ENCODE data around the gene CCDC171. TPM values are rescaled to one million over a fixed set of nuclear protein-coding genes. Genes with fewer than 3 reads are reported as not detected.

The CCDC171 gene
- total and polyA plus RNA-seq, 8 donors = 1.2 to 26.3 (median 2.7) TPM; not detected in 1

DNA sequence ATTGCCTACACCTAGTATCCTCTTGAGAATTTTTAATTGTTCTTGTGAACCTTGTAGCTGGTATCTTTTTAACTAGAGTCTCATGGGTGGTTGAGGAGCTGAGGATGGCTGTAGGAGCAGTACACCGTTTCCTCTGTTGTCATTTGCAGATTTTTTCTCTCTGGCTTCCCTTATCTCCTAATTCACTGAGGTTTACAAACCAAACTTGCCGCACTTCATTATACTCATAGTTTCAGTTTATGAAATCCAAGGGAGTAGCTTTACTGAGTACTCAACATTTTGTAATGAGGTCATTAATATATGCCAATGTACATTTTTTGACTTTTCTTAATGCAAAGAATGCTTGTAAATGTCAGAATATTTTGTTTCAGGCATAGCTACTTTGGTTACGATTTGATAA lies 154.2 kb downstream of the CCDC171 start:
- H3K27ac ChIP-seq = no peak overlapping the region

DNA sequence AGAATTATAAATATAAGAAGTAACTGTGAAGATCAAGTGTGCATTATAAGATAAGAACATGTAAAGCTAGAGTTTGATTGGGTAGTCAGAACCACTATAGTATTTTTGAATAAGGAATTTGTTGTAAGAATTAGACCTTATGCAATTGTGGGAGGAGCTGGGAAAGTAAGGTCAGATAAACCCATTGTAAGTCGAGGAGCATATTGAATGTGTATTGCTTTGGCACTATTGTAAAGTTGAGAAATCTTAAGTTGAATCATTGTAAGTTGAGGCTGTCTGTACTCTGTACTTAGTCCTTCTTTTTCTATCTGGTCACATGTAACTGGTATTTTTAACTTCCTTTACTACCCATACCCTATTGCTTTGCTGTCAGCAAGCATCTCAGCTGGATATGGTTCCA lies 158.7 kb downstream of the CCDC171 start:
- no peak for DNase-seq
- no peak overlapping the region for H3K27ac ChIP-seq
- H3K4me3 ChIP-seq = no peak overlapping the region
- intact Hi-C loops (cut with DNase I; ENCODE audit: low total_unique reads) = no loop called here
- H3K27me3 ChIP-seq = no peaks in the 10 kb centered on the region
- H3K36me3 ChIP-seq = peaks cover 0 to 1% (median 0%) of the 10 kb centered on the region in 4 donors
- 68 to 95% (median 79%) methylated on average over 1 of the region's 1 CpG for WGBS, 5 donors
- H3K9me3 ChIP-seq = no peaks in the 10 kb centered on the region
- H3K4me1 ChIP-seq = no peaks in the 10 kb centered on the region
- TF ChIP-seq POLR2AphosphoS5 (IDR thresholded peaks at IDR 0.05) (no peak), EP300 (IDR thresholded peaks at IDR 0.05) (no peak), POLR2A (IDR thresholded peaks at IDR 0.05) (no peak)
- TF ChIP-seq, protein P1, sequence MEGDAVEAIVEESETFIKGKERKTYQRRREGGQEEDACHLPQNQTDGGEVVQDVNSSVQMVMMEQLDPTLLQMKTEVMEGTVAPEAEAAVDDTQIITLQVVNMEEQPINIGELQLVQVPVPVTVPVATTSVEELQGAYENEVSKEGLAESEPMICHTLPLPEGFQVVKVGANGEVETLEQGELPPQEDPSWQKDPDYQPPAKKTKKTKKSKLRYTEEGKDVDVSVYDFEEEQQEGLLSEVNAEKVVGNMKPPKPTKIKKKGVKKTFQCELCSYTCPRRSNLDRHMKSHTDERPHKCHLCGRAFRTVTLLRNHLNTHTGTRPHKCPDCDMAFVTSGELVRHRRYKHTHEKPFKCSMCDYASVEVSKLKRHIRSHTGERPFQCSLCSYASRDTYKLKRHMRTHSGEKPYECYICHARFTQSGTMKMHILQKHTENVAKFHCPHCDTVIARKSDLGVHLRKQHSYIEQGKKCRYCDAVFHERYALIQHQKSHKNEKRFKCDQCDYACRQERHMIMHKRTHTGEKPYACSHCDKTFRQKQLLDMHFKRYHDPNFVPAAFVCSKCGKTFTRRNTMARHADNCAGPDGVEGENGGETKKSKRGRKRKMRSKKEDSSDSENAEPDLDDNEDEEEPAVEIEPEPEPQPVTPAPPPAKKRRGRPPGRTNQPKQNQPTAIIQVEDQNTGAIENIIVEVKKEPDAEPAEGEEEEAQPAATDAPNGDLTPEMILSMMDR (IDR thresholded peaks at IDR 0.05) = no peak

More for the DNA sequence above, 154.2 kb downstream of the CCDC171 start:
- Histone ChIP-seq H3K9me3 (no peaks in the 10 kb centered on the region), H3K4me3 (no peak overlapping the region), H3K27me3 (no peaks in the 10 kb centered on the region), H3K4me1 (no peaks in the 10 kb centered on the region), H3K36me3 (peaks cover 0 to 4% (median 0%) of the 10 kb centered on the region in 4 donors)
- WGBS, 5 donors = 86 to 93% (median 90%) methylated on average over 3 of the region's 3 CpGs
- intact Hi-C loops (cut with DNase I; ENCODE audit: low total_unique reads) = no loop called here
- DNase-seq = no peak
- TF ChIP-seq, protein P1 (IDR thresholded peaks at IDR 0.05) = no peak
- TF ChIP-seq EP300 (IDR thresholded peaks at IDR 0.05) = no peak
- no peak for TF ChIP-seq POLR2AphosphoS5 (IDR thresholded peaks at IDR 0.05)
- no peak for TF ChIP-seq POLR2A (IDR thresholded peaks at IDR 0.05)

DNA sequence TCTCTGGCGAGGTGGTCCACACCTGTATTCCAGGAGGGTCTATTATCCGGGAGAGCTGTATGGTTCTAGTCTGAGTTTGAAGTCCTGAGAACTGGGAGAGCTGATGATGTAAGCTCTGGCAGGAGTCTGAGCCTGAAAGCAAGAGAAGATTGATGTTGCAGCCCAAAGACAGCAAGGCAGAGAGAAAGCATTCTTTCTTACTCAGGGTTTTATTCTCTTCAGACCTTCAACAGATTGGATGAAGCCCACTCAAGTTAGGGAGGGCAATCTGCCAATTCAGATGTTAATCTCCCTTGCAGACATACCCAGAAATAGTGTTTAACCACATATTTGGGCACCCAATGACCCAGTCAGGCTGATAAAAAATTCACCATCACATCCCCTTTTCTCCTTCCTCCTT lies 159.1 kb downstream of the CCDC171 start:
- TF ChIP-seq POLR2AphosphoS5 (IDR thresholded peaks at IDR 0.05) = no peak
- TF ChIP-seq, protein P1 (IDR thresholded peaks at IDR 0.05) = no peak
- no peak for TF ChIP-seq POLR2A (IDR thresholded peaks at IDR 0.05)
- no peak for TF ChIP-seq EP300 (IDR thresholded peaks at IDR 0.05)
- intact Hi-C loops (cut with DNase I; ENCODE audit: low total_unique reads) = no loop called here
- no peak overlapping the region for H3K27ac ChIP-seq
- 80 to 96% (median 89%) methylated on average over 2 of the region's 2 CpGs for WGBS, 5 donors
- no peaks in the 10 kb centered on the region for H3K9me3 ChIP-seq
- H3K4me1 ChIP-seq = no peaks in the 10 kb centered on the region
- H3K36me3 ChIP-seq = peaks cover 0 to 5% (median 0%) of the 10 kb centered on the region in 4 donors
- peak in 1 of 2 donors; percentile 11 for DNase-seq
- no peak overlapping the region for H3K4me3 ChIP-seq
- no peaks in the 10 kb centered on the region for H3K27me3 ChIP-seq

DNA sequence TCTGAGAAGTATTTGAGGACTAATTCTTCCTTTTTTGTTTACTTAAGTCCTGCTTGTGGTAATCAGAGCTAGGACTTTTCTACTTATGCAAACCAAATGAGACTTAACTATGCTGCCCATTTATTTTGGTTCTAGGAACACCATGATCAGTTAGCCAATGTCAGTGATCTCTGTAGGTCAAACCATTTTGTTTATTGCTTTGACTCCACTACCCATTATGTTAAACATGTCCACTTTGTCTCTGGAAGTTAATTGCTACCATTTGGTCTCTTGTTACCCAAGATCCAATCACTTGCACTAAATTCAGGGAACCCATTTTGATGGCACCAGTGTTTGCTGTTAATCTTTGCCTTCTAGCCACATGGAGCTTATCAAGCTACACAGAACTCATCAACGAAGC lies 161.9 kb downstream of the CCDC171 start:
- Histone ChIP-seq H3K9me3 (no peaks in the 10 kb centered on the region), H3K4me3 (no peak overlapping the region), H3K27me3 (no peaks in the 10 kb centered on the region), H3K36me3 (peaks cover 0 to 18% (median 0%) of the 10 kb centered on the region in 4 donors), H3K27ac (no peak overlapping the region), H3K4me1 (no peaks in the 10 kb centered on the region)
- 78 to 82% (median 80%) methylated on average over 1 of the region's 1 CpG for WGBS, 5 donors
- TF ChIP-seq POLR2AphosphoS5 (IDR thresholded peaks at IDR 0.05) (no peak), POLR2A (IDR thresholded peaks at IDR 0.05) (no peak), EP300 (IDR thresholded peaks at IDR 0.05) (no peak)
- TF ChIP-seq, protein P1 (IDR thresholded peaks at IDR 0.05) = no peak
- intact Hi-C loops (cut with DNase I; ENCODE audit: low total_unique reads) = no loop called here
- no peak for DNase-seq
